Liver (tissue), 9 donors: Measurements from ENCODE around the gene RASAL2. TPM values are rescaled to one million over a fixed set of nuclear protein-coding genes. Genes with fewer than 3 reads are reported as not detected.

ENCODE experiments used
- DNase-seq: peaks from one replicate; pipeline ENCODE4 v3.0.0-alpha.2; 2017; ENCODE audit warnings: low spot score
- H3K27ac ChIP-seq, 2 donors: one replicate each; pipeline ENCODE4 v1.7.0; 2013; ENCODE audit warnings: inconsistent platforms in 2 of 2, low read length in 2 of 2, control low read depth in 1 of 2, low read depth in 1 of 2, mild to moderate bottlenecking in 1 of 2
- H3K27me3 ChIP-seq, 4 donors: one replicate each; pipeline versions ENCODE4 v1.6.1 to v1.7.0; 2013; ENCODE audit warnings: low read length in 3 of 4, inconsistent platforms in 1 of 4, mild to moderate bottlenecking in 1 of 4, moderate library complexity in 1 of 4; ENCODE audit not compliant: control insufficient read depth in 4 of 4, insufficient read depth in 4 of 4
- H3K36me3 ChIP-seq, 4 donors: one replicate each; pipeline versions ENCODE4 v1.6.1 to v1.7.0; 2013; ENCODE audit warnings: low read length in 3 of 4, mild to moderate bottlenecking in 3 of 4, low read depth in 1 of 4, moderate library complexity in 1 of 4; ENCODE audit not compliant: control insufficient read depth in 4 of 4, insufficient read depth in 3 of 4
- H3K4me1 ChIP-seq, 4 donors: one replicate each; pipeline versions ENCODE4 v1.6.1 to v1.7.0; 2013; ENCODE audit warnings: low read length in 3 of 4, mild to moderate bottlenecking in 3 of 4, moderate library complexity in 1 of 4; ENCODE audit not compliant: control insufficient read depth in 4 of 4, insufficient read depth in 4 of 4
- H3K4me3 ChIP-seq, 3 donors: one replicate each; pipeline versions ENCODE4 v1.6.1 to v1.7.0; 2013; ENCODE audit warnings: low read length in 3 of 3, control low read depth in 1 of 3, low read depth in 1 of 3, mild to moderate bottlenecking in 1 of 3
- H3K9ac ChIP-seq, 2 donors: one replicate each; pipeline ENCODE4 v1.7.0; 2013; ENCODE audit warnings: low read length in 2 of 2, mild to moderate bottlenecking in 2 of 2, moderate library complexity in 2 of 2, control low read depth in 1 of 2, low read depth in 1 of 2
- H3K9me3 ChIP-seq, 4 donors: one replicate each; pipeline versions ENCODE4 v1.6.1 to v1.7.0; 2013; ENCODE audit warnings: low read length in 3 of 4; ENCODE audit not compliant: control insufficient read depth in 4 of 4
- ATF3 ChIP-seq: IDR thresholded peaks from 2 replicates; pipeline ENCODE4 v1.6.1; 2016; ENCODE audit warnings: antibody characterized with exemption
- CTCF ChIP-seq: fragments of 150-350 bp; IDR thresholded peaks from 2 replicates; pipeline ENCODE4 v1.5.1; 2017; ENCODE audit warnings: improper control_type of control experiment, low read depth, low read length; ENCODE audit not compliant: missing input control
- FOXA1 ChIP-seq: IDR thresholded peaks from 2 replicates; pipeline ENCODE4 v1.6.1; 2016; ENCODE audit warnings: antibody characterized with exemption
- FOXA2 ChIP-seq: IDR thresholded peaks from 2 replicates; pipeline ENCODE4 v1.6.1; 2016; ENCODE audit warnings: antibody characterized with exemption
- GABPA ChIP-seq, 2 donors: IDR thresholded peaks in 1 of 2; conservative IDR thresholded peaks in 1 of 2; 2 replicates each; pipeline ENCODE4 v1.6.1; 2016; ENCODE audit warnings: antibody characterized with exemption in 2 of 2, mild to moderate bottlenecking in 1 of 2, moderate library complexity in 1 of 2
- HNF4A ChIP-seq, 2 donors: conservative IDR thresholded peaks; 2 replicates each; pipeline ENCODE4 v1.6.1; 2016; ENCODE audit warnings: antibody characterized with exemption in 2 of 2, mild to moderate bottlenecking in 2 of 2
- HNF4G ChIP-seq: IDR thresholded peaks from 2 replicates; pipeline ENCODE4 v1.6.1; 2016; ENCODE audit warnings: antibody characterized with exemption
- MAX ChIP-seq: IDR thresholded peaks from 2 replicates; pipeline ENCODE4 v1.6.1; 2016; ENCODE audit warnings: antibody characterized with exemption
- RAD21 ChIP-seq, 2 donors: IDR thresholded peaks; 2 replicates each; pipeline ENCODE4 v1.6.1; 2016; ENCODE audit warnings: antibody characterized with exemption in 2 of 2, mild to moderate bottlenecking in 2 of 2
- RXRA ChIP-seq, 2 donors: IDR thresholded peaks; 2 replicates each; pipeline ENCODE4 v1.6.1; 2017 to 2018; ENCODE audit warnings: antibody characterized with exemption in 2 of 2, mild to moderate bottlenecking in 1 of 2
- SP1 ChIP-seq: IDR thresholded peaks from 2 replicates; pipeline ENCODE4 v1.6.1; 2018; ENCODE audit warnings: antibody characterized with exemption, mild to moderate bottlenecking
- TAF1 ChIP-seq: conservative IDR thresholded peaks from 2 replicates; pipeline ENCODE4 v1.6.1; 2016; ENCODE audit warnings: antibody characterized with exemption, mild to moderate bottlenecking
- YY1 ChIP-seq: IDR thresholded peaks from 2 replicates; pipeline ENCODE4 v1.6.1; 2016; ENCODE audit warnings: antibody characterized with exemption, mild to moderate bottlenecking
- ZBTB33 ChIP-seq: IDR thresholded peaks from 2 replicates; pipeline ENCODE4 v1.6.1; 2016; ENCODE audit warnings: antibody characterized with exemption
- WGBS: extraction: QIAGEN DNeasy Blood & Tissue Kit; methylation state at CpG from one replicate; pipeline ENCODE4 v1.1.7; 2013; 5-methylcytosine and 5-hydroxymethylcytosine counted together
- polyA plus RNA-seq, 2 donors: library from polyadenylated mRNA; stranded (reverse) in 1 of 2; unstranded in 1 of 2; fragments of 200-250 nt in 1 of 2; fragments of >200 nt in 1 of 2; fragmentation: Nextera tagmentation in 1 of 2; extraction: Ambion mirVana in 1 of 2; gene quantifications; one replicate each; pipeline versions ENCODE4 v1.2.1 to v1.2.3, GENCODE V29; 2013 to 2015
- total RNA-seq, 2 donors: library from RNA; depleted of rRNA; stranded (reverse); fragments of >200 nt; gene quantifications; one replicate each; pipeline ENCODE4 v1.2.3, GENCODE V29; 2014
- donor health status: healthy.
- donor health status: healthy.
- donor health status: healthy.
- donor health status: healthy.
- donor health status: healthy.

RASAL2 gene
- 1 to 10 TPM; 6.0 to 8.1 TPM for total RNA-seq
- polyA plus RNA-seq: 1 to 10 TPM; 1.8 to 2.2 TPM

- H3K27me3 ChIP-seq: no peaks in the 10 kb centered on the region
- H3K36me3 ChIP-seq: no peaks in the 10 kb centered on the region
- H3K9ac ChIP-seq: peak within 1 kb of the TSS; percentile 50 to 58
- DNase-seq: peak; percentile 55
- WGBS: under 1% methylated on average over 82 of the region's 82 CpGs
- no peaks in the 10 kb centered on the region for H3K9me3 ChIP-seq
- peak within 1 kb of the TSS; percentile 83 to 95 (median 84) for H3K4me3 ChIP-seq
- H3K27ac ChIP-seq: peak within 1 kb of the TSS; percentile 77 to 80
- H3K4me1 ChIP-seq: peaks cover 3 to 21% (median 14%) of the 10 kb centered on the region in 4 donors
- TF ChIP-seq CTCF: peak; percentile 17
- no peak for TF ChIP-seq HNF4G
- TF ChIP-seq RXRA (IDR thresholded peaks at IDR 0.05): no peak
- TF ChIP-seq YY1: peak; percentile 15
- no peak for TF ChIP-seq MAX
- TF ChIP-seq RAD21 (IDR thresholded peaks at IDR 0.05): peak in 1 of 2 donors; percentile 57
- TF ChIP-seq FOXA1: no peak
- no peak for TF ChIP-seq HNF4A (conservative IDR thresholded peaks at IDR 0.05)
- no peak for TF ChIP-seq SP1
- no peak for TF ChIP-seq FOXA2
- TF ChIP-seq GABPA (IDR thresholded peaks at IDR 0.05 in 1 of 2, conservative IDR thresholded peaks at IDR 0.05 in 1 of 2): no peak
- no peak for TF ChIP-seq ZBTB33
Measured at GRCh38 chr1:178093951-178094738, at the start of gene RASAL2. TSS of gene RASAL2 (plus strand) at chr1:178094104. CDS start at chr1:178094493, 389 bp downstream.

GRCh38 chr1:178046591-178047270 is 47.2 kb upstream of the RASAL2 start:
- no peaks in the 10 kb centered on the region for H3K27me3 ChIP-seq
- H3K4me1 ChIP-seq: no peaks in the 10 kb centered on the region
- no peak for DNase-seq
- no peaks in the 10 kb centered on the region for H3K36me3 ChIP-seq
- no peak overlapping the region for H3K9ac ChIP-seq
- H3K9me3 ChIP-seq: no peaks in the 10 kb centered on the region
- no peak overlapping the region for H3K27ac ChIP-seq
- H3K4me3 ChIP-seq: no peak overlapping the region
- 82% methylated on average over 1 of the region's 1 CpG for WGBS
- TF ChIP-seq FOXA2: no peak
- TF ChIP-seq FOXA1: no peak
- no peak for TF ChIP-seq RXRA (IDR thresholded peaks at IDR 0.05)
- no peak for TF ChIP-seq TAF1
- no peak for TF ChIP-seq YY1
- no peak for TF ChIP-seq HNF4A (conservative IDR thresholded peaks at IDR 0.05)
- TF ChIP-seq GABPA (IDR thresholded peaks at IDR 0.05 in 1 of 2, conservative IDR thresholded peaks at IDR 0.05 in 1 of 2): no peak
- TF ChIP-seq ATF3: no peak
